Fibroblast of villous mesenchyme (primary cell): Measurements from ENCODE around the gene PRSS50. TPM values are rescaled to one million over a fixed set of nuclear protein-coding genes. Genes with fewer than 3 reads are reported as not detected.

Experiments
- DNase-seq: peaks from one replicate; pipeline ENCODE4 v3.0.0-alpha.2; 2010; ENCODE audit warnings: low read depth
- H3K4me3 ChIP-seq: 2 replicates; pipeline ENCODE4 v1.5.1; 2011; ENCODE audit warnings: low read depth, mild to moderate bottlenecking, low read length
- total RNA-seq: library from RNA; depleted of rRNA; stranded (reverse); fragments of >200 nt; gene quantifications from 2 replicates; pipeline ENCODE4 v1.2.3, GENCODE V29; 2012
- TF ChIP-seq, protein P1 (sequence below): IDR thresholded peaks from 2 replicates; pipeline ENCODE4 v1.5.1; 2012; ENCODE audit warnings: low read depth, mild to moderate bottlenecking, low read length; ENCODE audit not compliant: insufficient read depth

The PRSS50 gene
- total RNA-seq, 1 donor = not detected

DNA sequence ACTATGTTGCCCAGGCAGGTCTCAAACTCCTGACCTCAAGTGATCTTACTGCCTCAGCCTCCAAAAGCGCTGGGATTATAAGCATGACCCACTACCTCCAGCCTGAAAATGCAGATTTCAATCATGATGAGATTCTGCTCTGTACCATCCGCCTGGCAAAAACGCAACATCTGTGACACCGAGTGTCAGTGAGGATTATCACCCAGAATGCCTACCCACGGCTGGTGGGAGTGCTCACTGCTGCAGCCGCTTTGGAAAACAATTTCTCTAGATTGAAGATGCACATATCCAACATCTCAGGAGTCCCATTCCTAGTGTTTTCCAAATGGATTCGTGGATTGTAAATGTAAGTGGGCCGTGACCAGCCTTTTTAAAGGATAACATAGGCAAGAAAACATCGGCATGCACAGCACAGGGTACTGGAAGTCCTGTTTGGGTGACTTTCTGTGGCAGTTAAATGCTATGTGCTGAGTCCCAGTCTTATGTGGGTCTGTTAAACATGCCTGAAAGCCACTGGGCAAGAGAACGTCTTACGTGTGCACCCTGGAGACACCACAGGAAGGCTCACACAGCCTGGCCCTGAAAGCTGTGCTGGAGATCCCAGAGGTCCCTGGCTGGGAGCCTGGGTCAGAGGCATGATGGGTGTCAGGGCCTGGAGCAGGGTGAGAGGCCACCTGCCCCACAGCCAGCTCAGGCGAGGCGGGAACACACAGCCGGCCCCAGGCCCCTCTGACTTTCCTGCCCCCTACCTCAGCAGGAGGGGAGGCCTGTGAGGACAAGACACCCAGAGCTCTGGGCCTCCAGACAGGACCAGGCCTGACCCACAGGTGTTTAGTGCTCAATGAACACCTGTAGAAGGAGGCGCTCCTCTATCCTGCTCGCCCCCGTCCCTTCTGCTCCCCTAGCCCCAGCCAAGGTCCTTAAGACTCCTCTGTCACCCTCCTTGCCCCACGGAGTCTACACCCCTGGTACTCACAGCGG lies 918 bp downstream of the PRSS50 start:
- TF ChIP-seq, protein P1, sequence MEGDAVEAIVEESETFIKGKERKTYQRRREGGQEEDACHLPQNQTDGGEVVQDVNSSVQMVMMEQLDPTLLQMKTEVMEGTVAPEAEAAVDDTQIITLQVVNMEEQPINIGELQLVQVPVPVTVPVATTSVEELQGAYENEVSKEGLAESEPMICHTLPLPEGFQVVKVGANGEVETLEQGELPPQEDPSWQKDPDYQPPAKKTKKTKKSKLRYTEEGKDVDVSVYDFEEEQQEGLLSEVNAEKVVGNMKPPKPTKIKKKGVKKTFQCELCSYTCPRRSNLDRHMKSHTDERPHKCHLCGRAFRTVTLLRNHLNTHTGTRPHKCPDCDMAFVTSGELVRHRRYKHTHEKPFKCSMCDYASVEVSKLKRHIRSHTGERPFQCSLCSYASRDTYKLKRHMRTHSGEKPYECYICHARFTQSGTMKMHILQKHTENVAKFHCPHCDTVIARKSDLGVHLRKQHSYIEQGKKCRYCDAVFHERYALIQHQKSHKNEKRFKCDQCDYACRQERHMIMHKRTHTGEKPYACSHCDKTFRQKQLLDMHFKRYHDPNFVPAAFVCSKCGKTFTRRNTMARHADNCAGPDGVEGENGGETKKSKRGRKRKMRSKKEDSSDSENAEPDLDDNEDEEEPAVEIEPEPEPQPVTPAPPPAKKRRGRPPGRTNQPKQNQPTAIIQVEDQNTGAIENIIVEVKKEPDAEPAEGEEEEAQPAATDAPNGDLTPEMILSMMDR = no peak
- DNase-seq = no peak
- no peak overlapping the region for H3K4me3 ChIP-seq

DNA sequence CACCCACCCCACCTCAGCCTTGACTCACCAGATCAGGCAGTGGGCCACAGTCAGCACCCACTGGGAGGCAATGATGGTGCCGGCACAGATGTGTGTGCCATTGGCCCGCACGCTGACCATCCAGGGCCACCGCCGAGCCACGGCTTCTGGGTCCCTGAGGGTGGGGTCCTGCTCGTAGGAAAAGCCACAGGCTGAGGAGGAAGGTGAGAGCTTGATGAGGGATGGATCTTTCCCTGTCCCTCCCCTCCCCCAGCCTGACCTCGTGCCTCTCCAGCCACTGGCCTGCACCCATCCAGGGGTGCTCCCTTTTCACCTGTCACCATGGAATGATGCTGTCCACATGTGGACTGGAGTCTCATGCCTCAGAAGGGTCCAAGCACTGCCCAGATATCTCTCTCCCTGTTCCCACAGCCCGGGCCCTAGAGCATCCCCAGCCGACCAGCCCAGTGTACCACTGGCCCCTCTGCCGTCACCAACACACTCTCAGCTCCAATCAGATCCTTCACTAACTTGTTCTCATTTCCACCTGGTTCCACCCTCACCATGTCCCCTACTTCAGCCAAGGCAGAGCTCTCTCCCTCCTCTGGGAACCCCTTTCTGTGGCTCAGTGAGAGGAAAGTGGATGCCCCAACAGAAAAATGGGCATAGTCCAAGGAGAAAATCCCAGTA lies 2.0 kb downstream of the PRSS50 start:
- TF ChIP-seq, protein P1 = no peak
- no peak overlapping the region for H3K4me3 ChIP-seq
- DNase-seq = no peak

DNA sequence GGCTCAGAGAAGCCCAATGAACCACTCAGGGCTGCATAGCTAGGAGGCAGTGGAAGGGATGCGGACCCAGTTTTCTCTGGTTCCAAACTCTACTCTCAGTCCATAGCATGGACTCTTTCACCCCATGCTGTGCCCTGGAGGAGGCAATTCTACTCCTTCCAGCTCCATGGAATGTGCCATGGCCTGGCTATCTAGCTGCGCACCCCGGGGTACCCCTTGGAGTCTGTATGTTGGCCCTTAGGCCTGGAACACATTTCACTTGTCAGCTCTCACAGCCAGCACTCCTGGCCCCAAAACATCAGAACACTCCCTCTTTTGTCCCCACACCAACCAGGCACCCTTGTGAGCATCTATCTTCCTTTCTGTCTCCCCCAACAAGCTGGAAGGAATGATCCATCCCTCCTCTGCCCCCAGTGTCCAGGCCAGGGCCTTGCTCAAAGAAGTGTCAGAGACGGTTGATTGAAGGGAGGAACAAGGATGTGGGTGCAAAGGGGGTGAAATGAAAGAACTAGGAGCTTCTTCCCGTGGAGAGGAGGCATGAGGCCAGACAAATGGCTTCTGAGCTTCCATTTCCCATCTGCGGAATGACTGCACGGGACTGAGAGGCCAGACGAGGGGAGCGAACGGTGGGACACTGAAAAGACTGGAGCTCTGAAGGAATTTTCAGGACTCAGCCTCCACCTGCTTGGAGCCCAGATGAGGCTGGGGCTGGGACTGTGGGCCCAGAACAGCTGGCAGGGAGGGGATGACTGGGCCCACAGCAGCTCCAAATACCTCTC lies 2.8 kb downstream of the PRSS50 start:
- TF ChIP-seq, protein P1 = no peak
- no peak overlapping the region for H3K4me3 ChIP-seq
- DNase-seq = no peak

DNA sequence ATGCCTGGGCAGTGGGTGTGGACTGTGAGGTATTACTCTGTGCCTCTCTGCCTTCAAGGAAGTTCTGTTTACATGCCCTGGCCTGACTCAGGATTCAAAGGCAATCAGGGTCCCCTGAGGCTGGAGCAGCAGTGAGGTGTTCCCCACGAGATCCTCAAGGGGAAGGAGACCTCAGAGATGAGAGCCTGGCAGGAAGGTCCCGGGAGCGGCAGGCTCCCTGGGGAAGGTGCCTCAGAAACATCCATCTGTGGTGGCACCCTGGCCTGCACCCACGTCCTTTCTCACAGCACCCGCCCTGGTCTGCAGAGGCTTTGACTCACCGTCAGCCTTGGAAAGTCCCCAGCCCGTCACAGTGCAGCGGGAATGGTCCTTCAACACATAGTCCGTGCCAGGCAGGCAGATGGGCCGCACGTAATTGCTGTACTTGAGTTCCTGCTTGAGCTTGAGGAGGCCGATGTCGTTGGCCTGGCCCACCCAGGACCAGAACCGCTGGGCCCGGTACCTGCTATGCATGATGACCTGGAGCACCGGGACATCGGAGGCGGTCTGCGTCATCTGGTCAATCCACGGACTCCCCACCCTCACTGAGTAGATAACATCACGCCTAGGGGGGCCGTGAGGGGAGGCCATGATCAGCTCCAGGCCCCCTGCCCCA lies 3.6 kb downstream of the PRSS50 start:
- no peak overlapping the region for H3K4me3 ChIP-seq
- DNase-seq = no peak
- TF ChIP-seq, protein P1 = no peak

DNA sequence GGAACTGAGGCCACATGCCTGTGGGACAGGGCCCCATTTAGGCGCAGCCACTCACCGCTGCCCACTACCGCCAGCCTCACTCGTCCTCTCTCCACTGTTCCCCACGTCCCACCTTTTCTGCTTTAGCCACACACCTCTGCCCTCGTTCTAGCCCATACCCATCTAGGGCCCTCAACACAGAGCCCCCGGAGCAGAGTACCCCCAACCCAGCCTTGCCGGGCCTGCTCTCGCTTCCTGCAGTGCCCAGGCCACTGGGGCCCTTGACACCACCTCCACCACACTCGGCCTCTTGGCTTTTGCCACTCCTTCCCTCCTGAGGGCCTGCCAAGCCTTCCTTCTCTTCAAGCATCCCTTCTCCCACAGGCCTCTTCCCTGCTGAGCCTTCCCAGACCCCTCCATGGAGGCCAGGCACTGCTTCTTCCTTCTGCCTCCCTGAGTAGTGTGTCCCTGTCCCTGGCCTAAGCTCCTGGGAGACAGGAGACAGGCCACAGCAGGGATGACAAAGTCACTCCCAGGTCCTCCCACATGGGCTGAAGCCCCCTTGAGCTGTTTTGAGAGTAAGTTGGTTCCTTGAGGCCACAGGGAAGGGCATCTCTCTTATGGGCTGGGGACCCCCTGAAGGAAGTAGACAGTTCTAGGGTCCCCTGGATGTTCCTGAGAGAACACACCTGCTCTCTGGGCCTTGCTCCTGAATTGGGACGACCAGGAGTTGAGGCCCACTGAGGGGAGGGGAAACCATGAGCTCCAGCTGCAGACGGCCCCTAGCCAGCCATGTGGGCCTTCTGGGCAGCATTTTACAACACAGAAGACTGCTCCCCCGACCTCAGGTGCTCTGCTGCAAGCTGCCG lies 4.4 kb downstream of the PRSS50 start:
- H3K4me3 ChIP-seq = no peak overlapping the region
- DNase-seq = no peak
- TF ChIP-seq, protein P1 = no peak
